Adrenal gland (tissue), 5 donors: Measurements from ENCODE around the gene PPP3CA.

Experiments used
- POLR2A ChIP-seq, 2 donors: fragments of 450-650 bp; IDR thresholded peaks; one replicate each; pipeline ENCODE4 v1.6.1; 2017; ENCODE audit warnings: antibody characterized with exemption in 2 of 2, mild to moderate bottlenecking in 2 of 2, moderate library complexity in 1 of 2
- TF ChIP-seq, protein P1 (sequence below), 6 experiments: fragments of 450-650 bp in 4 of 6; fragments of 200-600 bp in 2 of 6; sonication (generic) in 1 of 6; IDR thresholded peaks; 1 replicate in 5 of 6; 2 replicates in 1 of 6; pipeline versions ENCODE4 v1.5.1 to v1.8.0; 2016 to 2021; ENCODE audit warnings: antibody characterized with exemption in 6 of 6, mild to moderate bottlenecking in 2 of 6, moderate library complexity in 1 of 6
- donor health status: DM: no; HTN: no; CAD: no.

GRCh38 chr4:101156619-101157310, 190.6 kb downstream of the PPP3CA start:
- TF ChIP-seq, protein P1, sequence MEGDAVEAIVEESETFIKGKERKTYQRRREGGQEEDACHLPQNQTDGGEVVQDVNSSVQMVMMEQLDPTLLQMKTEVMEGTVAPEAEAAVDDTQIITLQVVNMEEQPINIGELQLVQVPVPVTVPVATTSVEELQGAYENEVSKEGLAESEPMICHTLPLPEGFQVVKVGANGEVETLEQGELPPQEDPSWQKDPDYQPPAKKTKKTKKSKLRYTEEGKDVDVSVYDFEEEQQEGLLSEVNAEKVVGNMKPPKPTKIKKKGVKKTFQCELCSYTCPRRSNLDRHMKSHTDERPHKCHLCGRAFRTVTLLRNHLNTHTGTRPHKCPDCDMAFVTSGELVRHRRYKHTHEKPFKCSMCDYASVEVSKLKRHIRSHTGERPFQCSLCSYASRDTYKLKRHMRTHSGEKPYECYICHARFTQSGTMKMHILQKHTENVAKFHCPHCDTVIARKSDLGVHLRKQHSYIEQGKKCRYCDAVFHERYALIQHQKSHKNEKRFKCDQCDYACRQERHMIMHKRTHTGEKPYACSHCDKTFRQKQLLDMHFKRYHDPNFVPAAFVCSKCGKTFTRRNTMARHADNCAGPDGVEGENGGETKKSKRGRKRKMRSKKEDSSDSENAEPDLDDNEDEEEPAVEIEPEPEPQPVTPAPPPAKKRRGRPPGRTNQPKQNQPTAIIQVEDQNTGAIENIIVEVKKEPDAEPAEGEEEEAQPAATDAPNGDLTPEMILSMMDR (IDR thresholded peaks at IDR 0.05) = no peak
- no peak for TF ChIP-seq POLR2A (IDR thresholded peaks at IDR 0.05)
